Spleen (tissue), 11 donors: Measurements from ENCODE around the gene CTDSPL. TPM values are rescaled to one million over a fixed set of nuclear protein-coding genes. Genes with fewer than 3 reads are reported as not detected.

Source experiments
- DNase-seq: peaks from one replicate; pipeline ENCODE4 v3.0.0-alpha.2; 2020
- H3K27ac ChIP-seq, 8 donors: fragments of 200-600 bp; sonication (generic) in 7 of 8; 1 replicate in 4 of 8; 2 replicates in 4 of 8; pipeline versions ENCODE4 v1.5.0 to v1.8.0; 2016 to 2021; ENCODE audit warnings: inconsistent platforms in 4 of 8, mild to moderate bottlenecking in 4 of 8, moderate library complexity in 1 of 8
- H3K27me3 ChIP-seq, 7 donors: fragments of 200-600 bp; sonication (generic) in 6 of 7; replicated peaks in 1 of 7; 1 replicate in 4 of 7; 2 replicates in 3 of 7; pipeline versions ENCODE4 v1.5.0 to v1.8.0; 2016 to 2021; ENCODE audit warnings: inconsistent platforms in 3 of 7, mild to moderate bottlenecking in 1 of 7
- H3K36me3 ChIP-seq, 6 donors: fragments of 200-600 bp; sonication (generic) in 5 of 6; 1 replicate in 4 of 6; 2 replicates in 2 of 6; pipeline versions ENCODE4 v1.5.0 to v1.8.0; 2016 to 2021; ENCODE audit warnings: inconsistent platforms in 2 of 6
- H3K4me1 ChIP-seq, 6 donors: fragments of 200-600 bp; sonication (generic) in 5 of 6; 1 replicate in 3 of 6; 2 replicates in 3 of 6; pipeline versions ENCODE4 v1.5.0 to v1.8.0; 2016 to 2021; ENCODE audit warnings: inconsistent platforms in 3 of 6
- H3K4me3 ChIP-seq, 8 donors: fragments of 200-600 bp; sonication (generic) in 7 of 8; 1 replicate in 4 of 8; 2 replicates in 4 of 8; pipeline versions ENCODE4 v1.5.0 to v1.8.0; 2016 to 2021; ENCODE audit warnings: inconsistent platforms in 4 of 8, mild to moderate bottlenecking in 4 of 8, moderate library complexity in 2 of 8
- H3K9me3 ChIP-seq, 8 donors: fragments of 200-600 bp; sonication (generic) in 7 of 8; 1 replicate in 4 of 8; 2 replicates in 4 of 8; pipeline versions ENCODE4 v1.5.0 to v1.8.0; 2016 to 2021; ENCODE audit warnings: inconsistent platforms in 4 of 8
- CTCF ChIP-seq, 11 experiments: fragments of 200-600 bp in 7 of 11; fragments of 450-650 bp in 4 of 11; sonication (generic) in 4 of 11; IDR thresholded peaks in 8 of 11; conservative IDR thresholded peaks in 3 of 11; 1 replicate in 7 of 11; 2 replicates in 4 of 11; pipeline versions ENCODE4 v1.4.0 to v1.8.0; 2016 to 2021; ENCODE audit warnings: antibody characterized with exemption in 11 of 11, inconsistent platforms in 4 of 11, mild to moderate bottlenecking in 1 of 11
- POLR2A ChIP-seq, 3 donors: fragments of 450-650 bp; IDR thresholded peaks; one replicate each; pipeline ENCODE4 v1.5.1; 2017; ENCODE audit warnings: antibody characterized with exemption in 3 of 3, mild to moderate bottlenecking in 1 of 3
- POLR2AphosphoS5 ChIP-seq, 3 donors: sonication (generic); formaldehyde crosslinking; IDR thresholded peaks; one replicate each; pipeline ENCODE4 v1.5.1; 2017; ENCODE audit warnings: antibody characterized with exemption in 3 of 3
- WGBS, 5 donors: extraction: QIAGEN DNeasy Blood & Tissue Kit in 3 of 5; methylation state at CpG; one replicate each; pipeline versions ENCODE4 v1.1.5 to v1.1.7; 2013 to 2018; 5-methylcytosine and 5-hydroxymethylcytosine counted together
- intact Hi-C: fragments of 100-400 bp; cut with DNase I; formaldehyde crosslinking; loops from one replicate; pipeline ENCODE4 v1.15.0; 2023; ENCODE audit warnings: low total_unique reads
- polyA plus RNA-seq, 3 donors: library from polyadenylated mRNA; stranded (reverse); fragments of 200-250 nt; gene quantifications; one replicate each; pipeline ENCODE4 v1.2.1, GENCODE V29; 2013
- total RNA-seq, 7 donors: library from RNA; depleted of rRNA in 3 of 7; stranded (reverse); fragments of >200 nt in 3 of 7; fragmentation: NEBNext Ultra II Directional in 4 of 7; extraction: Animal tissue kit (Norgen Biotek cat#: 25700) in 4 of 7; gene quantifications; one replicate each; pipeline versions ENCODE4 v1.1.0 to v1.2.1, GENCODE V29; 2016 to 2021
- donor health status: healthy with polysubstance abuse.
- donor health status: DM: no; HTN: no; CAD: no; lungs with moderate emphysema.
- donor health status: DM: no; HTN: no; CAD: no.
- donor health status: Bipolar disorder and iron deficiency.
- donor health status: healthy.
- donor health status: DM: no; HTN: no; CAD: no.
- donor health status: DM: yes; HTN: yes; CAD: no.

CTDSPL gene
- total and polyA plus RNA-seq, 10 donors, result 3.9 to 46.0 (median 26.2) TPM

GRCh38 chr3:38008191-38008701, 146.6 kb downstream of the CTDSPL start:
- no peak overlapping the region for H3K27ac ChIP-seq
- H3K36me3 ChIP-seq, result peaks cover 0 to 78% (median 36%) of the 10 kb centered on the region in 6 donors
- no peaks in the 10 kb centered on the region for H3K9me3 ChIP-seq
- H3K4me1 ChIP-seq, result peaks cover 0 to 18% (median 7%) of the 10 kb centered on the region in 6 donors
- TF ChIP-seq CTCF (IDR thresholded peaks at IDR 0.05 in 8 of 11, conservative IDR thresholded peaks at IDR 0.05 in 3 of 11), result no peak
- TF ChIP-seq POLR2AphosphoS5 (IDR thresholded peaks at IDR 0.05), result peak in 1 of 3 donors; percentile 7
- TF ChIP-seq POLR2A (IDR thresholded peaks at IDR 0.05), result no peak
- no peak overlapping the region for H3K4me3 ChIP-seq
- peak; percentile 68 for DNase-seq
- no peaks in the 10 kb centered on the region for H3K27me3 ChIP-seq
- WGBS, 5 donors, result 90 to 98% (median 95%) methylated on average over 8 to 19 of the region's 19 CpGs
- intact Hi-C loops, result no loop called here

DNA sequence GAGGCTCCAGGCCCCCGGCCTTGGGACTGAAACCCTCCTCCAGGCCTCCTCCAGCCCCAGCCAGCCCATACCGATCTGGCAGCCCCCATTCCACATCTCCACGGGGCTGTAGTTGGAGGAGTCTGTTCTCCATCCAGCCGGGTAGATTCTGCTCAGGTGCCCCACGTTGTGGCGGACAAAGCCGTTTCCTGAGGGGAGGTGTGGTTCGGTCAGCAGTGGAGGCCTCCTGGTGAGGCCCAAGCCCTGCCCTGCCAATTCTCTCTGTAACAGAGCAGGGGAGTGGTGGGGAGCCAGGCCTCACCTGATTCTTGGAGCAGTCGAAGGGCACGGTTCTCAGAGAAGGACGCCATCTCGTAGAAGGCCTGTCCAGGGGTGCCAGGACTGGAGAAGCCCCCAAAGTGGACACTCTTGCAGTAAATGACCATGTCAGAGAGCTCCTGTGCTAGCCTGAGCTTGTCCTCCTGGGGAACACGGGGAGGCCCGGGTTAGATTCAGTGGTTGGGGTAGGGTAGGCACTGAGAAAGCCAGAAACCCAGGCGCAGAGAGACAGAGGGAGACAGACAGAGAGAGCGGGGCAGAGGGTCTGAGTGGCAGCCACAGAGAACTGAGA, 147.4 kb downstream of the CTDSPL start:
- 79 to 92% (median 87%) methylated on average over 13 to 16 of the region's 16 CpGs for WGBS, 5 donors
- Histone ChIP-seq H3K9me3 (no peaks in the 10 kb centered on the region), H3K27ac (no peak overlapping the region), H3K4me1 (peaks cover 0 to 15% (median 3%) of the 10 kb centered on the region in 6 donors), H3K27me3 (no peaks in the 10 kb centered on the region), H3K4me3 (no peak overlapping the region), H3K36me3 (peaks cover 0 to 70% (median 36%) of the 10 kb centered on the region in 6 donors)
- TF ChIP-seq POLR2A (IDR thresholded peaks at IDR 0.05) (no peak), CTCF (IDR thresholded peaks at IDR 0.05 in 8 of 11, conservative IDR thresholded peaks at IDR 0.05 in 3 of 11) (no peak), POLR2AphosphoS5 (IDR thresholded peaks at IDR 0.05) (no peak)
- DNase-seq, result no peak
- intact Hi-C loops, result no loop called here

DNA sequence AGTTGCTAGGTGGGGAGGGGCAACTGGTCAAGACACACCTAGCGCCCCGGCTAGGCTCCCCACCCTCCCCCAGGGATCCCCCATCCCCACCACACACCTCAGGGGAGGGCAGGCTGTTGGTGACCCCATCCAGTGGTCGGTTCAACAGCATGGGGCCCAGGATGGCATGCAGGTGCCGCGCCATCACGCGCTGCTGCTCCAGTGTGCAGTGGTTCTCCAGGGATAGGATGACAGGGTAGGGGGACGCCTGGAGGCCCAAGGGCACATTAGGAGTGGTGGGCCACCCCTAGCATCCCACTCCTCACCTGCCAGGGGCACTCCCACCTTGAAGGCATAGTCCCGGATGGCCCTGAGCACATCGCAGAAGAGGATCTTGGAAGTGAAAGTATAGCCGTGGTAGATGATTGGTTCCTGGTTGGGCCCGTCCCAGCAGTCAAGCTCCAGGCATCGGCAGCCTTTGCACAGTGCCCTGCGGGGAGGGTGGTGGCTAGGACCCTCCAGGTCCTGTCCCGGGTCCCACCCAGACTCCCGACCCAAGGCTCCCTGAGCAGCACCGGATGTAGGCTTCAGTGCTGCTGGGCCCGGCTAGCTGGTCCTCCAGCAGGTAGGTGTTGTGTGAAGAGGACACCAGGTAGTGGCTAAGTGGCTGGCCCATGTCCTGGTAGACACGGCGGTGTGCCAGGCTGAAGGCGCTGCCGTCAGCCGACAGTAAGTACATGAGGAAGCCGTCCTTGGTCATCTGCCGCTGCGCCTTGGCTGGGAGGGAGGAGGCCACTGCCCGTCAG, 148.3 kb downstream of the CTDSPL start:
- H3K4me1 ChIP-seq, result peaks cover 0 to 11% (median 0%) of the 10 kb centered on the region in 6 donors
- intact Hi-C loops, result no loop called here
- TF ChIP-seq CTCF (IDR thresholded peaks at IDR 0.05 in 8 of 11, conservative IDR thresholded peaks at IDR 0.05 in 3 of 11) (no peak), POLR2AphosphoS5 (IDR thresholded peaks at IDR 0.05) (peak; percentile 34 to 71 (median 40)), POLR2A (IDR thresholded peaks at IDR 0.05) (no peak)
- DNase-seq, result peak; percentile 71
- H3K27me3 ChIP-seq, result no peaks in the 10 kb centered on the region
- no peaks in the 10 kb centered on the region for H3K9me3 ChIP-seq
- H3K27ac ChIP-seq, result no peak overlapping the region
- H3K4me3 ChIP-seq, result no peak overlapping the region
- H3K36me3 ChIP-seq, result peaks cover 0 to 78% (median 39%) of the 10 kb centered on the region in 6 donors
- WGBS, 5 donors, result 83 to 92% (median 92%) methylated on average over 5 to 27 of the region's 27 CpGs

DNA sequence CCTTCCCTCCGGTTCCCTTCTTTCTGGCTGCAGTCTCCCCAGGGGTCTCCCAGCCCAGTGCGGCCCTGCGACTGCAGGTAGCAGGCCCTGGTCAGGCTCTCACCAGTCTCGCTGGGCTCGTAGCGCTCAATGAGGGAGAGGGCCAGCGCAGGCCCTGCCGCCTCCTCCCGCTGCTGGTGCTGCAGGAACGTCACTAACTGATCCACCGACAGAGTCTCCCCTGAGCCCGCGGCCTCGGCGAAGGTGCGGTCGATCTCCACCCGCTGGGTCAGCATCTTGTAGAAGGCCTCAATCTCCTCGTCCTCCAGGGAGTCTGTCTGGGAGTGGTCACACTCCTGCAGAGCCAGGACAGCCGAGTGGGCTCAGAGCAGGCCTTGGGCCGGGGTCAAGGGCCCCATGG, 149.4 kb downstream of the CTDSPL start:
- Histone ChIP-seq H3K27ac (no peak overlapping the region), H3K27me3 (no peaks in the 10 kb centered on the region), H3K4me1 (peaks cover 0 to 11% (median 0%) of the 10 kb centered on the region in 6 donors), H3K36me3 (peaks cover 0 to 78% (median 42%) of the 10 kb centered on the region in 6 donors), H3K9me3 (peaks cover 0 to 7% (median 4%) of the 10 kb centered on the region in 8 donors), H3K4me3 (no peak overlapping the region)
- peak; percentile 72 for DNase-seq
- intact Hi-C loops, result no loop called here
- TF ChIP-seq CTCF (IDR thresholded peaks at IDR 0.05 in 8 of 11, conservative IDR thresholded peaks at IDR 0.05 in 3 of 11), result no peak
- peak; percentile 14 to 66 (median 25) for TF ChIP-seq POLR2AphosphoS5 (IDR thresholded peaks at IDR 0.05)
- TF ChIP-seq POLR2A (IDR thresholded peaks at IDR 0.05), result no peak
- 81 to 94% (median 90%) methylated on average over 9 to 21 of the region's 21 CpGs for WGBS, 5 donors
